Suprapubic skin (tissue), 4 donors: ENCODE data around the gene PSMD4. TPM values are rescaled to one million over a fixed set of nuclear protein-coding genes. Genes with fewer than 3 reads are reported as not detected.

Source experiments
- DNase-seq, 2 donors: peaks; one replicate each; pipeline ENCODE4 v3.0.0-alpha.2; 2019; ENCODE audit warnings: low spot score in 2 of 2
- H3K27ac ChIP-seq: fragments of 200-600 bp; sonication (generic); one replicate; pipeline ENCODE4 v1.5.1; 2019
- H3K27me3 ChIP-seq: fragments of 200-600 bp; sonication (generic); one replicate; pipeline ENCODE4 v1.5.1; 2019
- H3K36me3 ChIP-seq: fragments of 200-600 bp; sonication (generic); one replicate; pipeline ENCODE4 v1.5.1; 2019
- H3K4me1 ChIP-seq: fragments of 200-600 bp; sonication (generic); one replicate; pipeline ENCODE4 v1.5.1; 2019
- H3K4me3 ChIP-seq: fragments of 200-600 bp; sonication (generic); one replicate; pipeline ENCODE4 v1.5.1; 2019; ENCODE audit warnings: mild to moderate bottlenecking
- H3K9me3 ChIP-seq: fragments of 200-600 bp; sonication (generic); one replicate; pipeline ENCODE4 v1.5.1; 2019
- EP300 ChIP-seq: sonication (generic); formaldehyde crosslinking; IDR thresholded peaks from one replicate; pipeline ENCODE4 v1.6.1; 2017; ENCODE audit warnings: antibody characterized with exemption
- POLR2A ChIP-seq, 2 donors: fragments of 450-650 bp; IDR thresholded peaks; one replicate each; pipeline ENCODE4 v1.6.1; 2017; ENCODE audit warnings: antibody characterized with exemption in 2 of 2, mild to moderate bottlenecking in 2 of 2, moderate library complexity in 2 of 2
- POLR2AphosphoS5 ChIP-seq, 3 donors: sonication (generic); formaldehyde crosslinking; IDR thresholded peaks; one replicate each; pipeline ENCODE4 v1.6.1; 2017; ENCODE audit warnings: antibody characterized with exemption in 3 of 3
- WGBS: methylation state at CpG from one replicate; pipeline ENCODE4 v1.1.5; 2018; 5-methylcytosine and 5-hydroxymethylcytosine counted together
- total RNA-seq, 4 donors: library from RNA; depleted of rRNA; stranded (reverse); fragments of >200 nt; gene quantifications; one replicate each; pipeline ENCODE4 v1.1.0, GENCODE V29; 2016
- TF ChIP-seq, protein P1 (sequence below), 2 donors: fragments of 200-600 bp in 1 of 2; fragments of 450-650 bp in 1 of 2; sonication (generic) in 1 of 2; IDR thresholded peaks; one replicate each; pipeline ENCODE4 v1.5.1; 2016 to 2019; ENCODE audit warnings: antibody characterized with exemption in 2 of 2, mild to moderate bottlenecking in 1 of 2, moderate library complexity in 1 of 2

PSMD4 gene
- total RNA-seq, 4 donors from 2014 or later, result 101 to 133 (median 119) TPM

DNA sequence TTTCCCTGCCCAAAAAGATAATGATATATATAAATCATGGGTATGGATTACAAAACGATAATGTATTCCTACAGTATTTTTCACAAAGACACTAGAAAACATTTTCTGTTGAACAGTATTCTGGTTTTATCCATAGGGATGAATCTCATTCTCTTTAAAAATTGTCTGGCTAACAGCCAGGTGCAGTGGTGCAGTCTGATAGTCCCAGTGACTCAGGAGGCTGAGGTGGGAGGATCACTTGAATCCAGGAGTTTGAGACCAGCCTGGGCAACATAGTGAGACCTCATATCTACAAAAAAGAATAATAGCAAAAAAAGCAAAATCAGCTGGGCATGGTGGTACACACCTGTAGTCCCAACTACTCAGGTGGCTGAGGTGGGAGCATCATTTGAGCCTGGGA, 32.9 kb upstream of the PSMD4 start:
- H3K4me3 ChIP-seq, result no peak overlapping the region
- H3K36me3 ChIP-seq, result peaks cover 24% of the 10 kb centered on the region
- DNase-seq, result no peak

DNA sequence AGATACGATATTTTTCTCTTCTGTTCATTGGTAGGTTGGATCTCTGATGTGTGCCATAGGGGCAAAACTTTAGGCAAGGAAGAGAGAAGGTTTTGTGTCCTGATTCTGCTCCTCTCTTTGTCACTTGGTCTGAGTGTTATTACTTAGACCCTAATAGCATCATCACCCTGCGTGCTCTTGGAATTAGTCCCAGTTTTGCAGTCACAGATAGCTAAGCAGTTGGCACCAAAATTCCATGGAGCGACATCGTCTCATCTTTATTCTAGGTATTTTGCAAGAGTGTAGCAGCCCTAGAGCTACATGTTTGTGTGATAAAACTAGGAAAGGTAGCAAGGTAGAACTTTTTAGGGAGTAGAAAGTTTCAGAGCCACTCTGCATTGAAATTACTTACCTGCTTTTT, 32.4 kb upstream of the PSMD4 start:
- Histone ChIP-seq H3K4me1 (no peaks in the 10 kb centered on the region), H3K9me3 (no peaks in the 10 kb centered on the region), H3K27ac (no peak overlapping the region), H3K36me3 (peaks cover 30% of the 10 kb centered on the region), H3K4me3 (no peak overlapping the region), H3K27me3 (no peaks in the 10 kb centered on the region)
- no peak for DNase-seq
- no peak for TF ChIP-seq POLR2A (IDR thresholded peaks at IDR 0.05)
- TF ChIP-seq, protein P1, sequence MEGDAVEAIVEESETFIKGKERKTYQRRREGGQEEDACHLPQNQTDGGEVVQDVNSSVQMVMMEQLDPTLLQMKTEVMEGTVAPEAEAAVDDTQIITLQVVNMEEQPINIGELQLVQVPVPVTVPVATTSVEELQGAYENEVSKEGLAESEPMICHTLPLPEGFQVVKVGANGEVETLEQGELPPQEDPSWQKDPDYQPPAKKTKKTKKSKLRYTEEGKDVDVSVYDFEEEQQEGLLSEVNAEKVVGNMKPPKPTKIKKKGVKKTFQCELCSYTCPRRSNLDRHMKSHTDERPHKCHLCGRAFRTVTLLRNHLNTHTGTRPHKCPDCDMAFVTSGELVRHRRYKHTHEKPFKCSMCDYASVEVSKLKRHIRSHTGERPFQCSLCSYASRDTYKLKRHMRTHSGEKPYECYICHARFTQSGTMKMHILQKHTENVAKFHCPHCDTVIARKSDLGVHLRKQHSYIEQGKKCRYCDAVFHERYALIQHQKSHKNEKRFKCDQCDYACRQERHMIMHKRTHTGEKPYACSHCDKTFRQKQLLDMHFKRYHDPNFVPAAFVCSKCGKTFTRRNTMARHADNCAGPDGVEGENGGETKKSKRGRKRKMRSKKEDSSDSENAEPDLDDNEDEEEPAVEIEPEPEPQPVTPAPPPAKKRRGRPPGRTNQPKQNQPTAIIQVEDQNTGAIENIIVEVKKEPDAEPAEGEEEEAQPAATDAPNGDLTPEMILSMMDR (IDR thresholded peaks at IDR 0.05), result no peak
- no peak for TF ChIP-seq EP300
- TF ChIP-seq POLR2AphosphoS5 (IDR thresholded peaks at IDR 0.05), result no peak
- WGBS, result 60% methylated on average over 4 of the region's 4 CpGs

More for the DNA sequence above, 32.9 kb upstream of the PSMD4 start:
- 70% methylated on average over 1 of the region's 1 CpG for WGBS
- Histone ChIP-seq H3K4me1 (no peaks in the 10 kb centered on the region), H3K9me3 (no peaks in the 10 kb centered on the region), H3K27ac (no peak overlapping the region), H3K27me3 (no peaks in the 10 kb centered on the region)
- TF ChIP-seq POLR2AphosphoS5 (IDR thresholded peaks at IDR 0.05), result no peak
- TF ChIP-seq EP300, result no peak
- no peak for TF ChIP-seq POLR2A (IDR thresholded peaks at IDR 0.05)
- TF ChIP-seq, protein P1 (IDR thresholded peaks at IDR 0.05), result no peak

DNA sequence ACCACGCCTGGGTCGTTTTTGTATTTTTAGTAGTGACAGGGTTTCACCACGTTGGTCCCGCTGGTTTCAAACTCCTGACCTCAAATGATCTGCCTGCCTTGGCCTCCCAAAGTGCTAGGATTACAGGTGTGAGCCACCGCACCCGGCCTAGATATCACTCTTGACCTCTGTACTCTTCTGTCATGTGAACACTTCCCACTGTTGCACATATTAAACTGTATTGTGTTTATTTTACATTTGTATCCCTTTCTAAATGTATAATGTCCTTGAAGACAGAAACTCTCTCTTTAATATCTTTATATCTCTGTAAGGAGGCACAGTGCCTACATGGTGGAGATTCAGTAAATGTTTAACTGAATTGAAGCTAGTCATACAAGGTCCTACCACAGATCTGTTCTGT, 19.3 kb upstream of the PSMD4 start:
- WGBS, result 80% methylated on average over 6 of the region's 6 CpGs
- TF ChIP-seq POLR2A (IDR thresholded peaks at IDR 0.05) (no peak), EP300 (no peak), POLR2AphosphoS5 (IDR thresholded peaks at IDR 0.05) (no peak)
- TF ChIP-seq, protein P1 (IDR thresholded peaks at IDR 0.05), result no peak
- Histone ChIP-seq H3K27ac (no peak overlapping the region), H3K27me3 (no peaks in the 10 kb centered on the region), H3K4me3 (no peak overlapping the region), H3K36me3 (peaks cover 96% of the 10 kb centered on the region), H3K9me3 (no peaks in the 10 kb centered on the region), H3K4me1 (no peaks in the 10 kb centered on the region)
- DNase-seq, result no peak

DNA sequence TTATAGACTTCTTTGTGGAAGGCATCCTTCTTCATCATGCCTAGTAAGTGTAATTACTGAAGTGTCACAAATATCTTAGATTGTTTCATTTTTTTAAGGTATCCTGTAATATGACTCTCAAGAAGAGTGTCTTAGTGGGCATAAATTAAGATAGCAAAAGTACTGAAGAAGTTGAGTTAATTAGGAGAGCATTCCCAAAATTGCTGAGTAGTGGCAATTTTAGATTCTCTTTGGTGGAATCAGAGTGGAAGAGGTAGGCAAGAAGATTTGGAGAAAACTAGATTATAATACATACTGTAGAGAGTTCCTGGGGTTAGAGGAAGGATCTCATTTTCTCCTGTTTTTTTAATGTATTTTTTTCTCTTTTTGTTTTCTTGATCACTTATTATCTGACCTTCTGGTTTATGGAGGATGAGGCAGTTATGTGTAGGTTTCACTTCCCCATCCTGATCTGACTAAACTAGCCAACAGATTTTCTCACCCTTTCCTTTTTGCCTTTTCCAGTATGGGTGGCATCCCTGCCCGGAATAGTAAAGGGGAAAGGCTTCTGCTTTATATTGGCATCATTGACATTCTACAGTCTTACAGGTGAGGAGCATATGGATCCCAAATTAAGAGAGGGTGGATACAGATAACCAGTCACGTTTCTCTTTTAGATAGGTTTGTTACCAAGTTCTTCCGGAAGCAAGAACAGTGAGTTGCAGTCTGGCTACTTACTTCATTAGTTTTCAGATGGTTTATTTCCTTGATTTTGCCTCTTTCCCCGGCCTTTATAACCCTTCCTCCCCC, 16.7 kb upstream of the PSMD4 start:
- 78% methylated on average over 4 of the region's 4 CpGs for WGBS
- H3K27me3 ChIP-seq, result no peaks in the 10 kb centered on the region
- H3K36me3 ChIP-seq, result peaks cover 98% of the 10 kb centered on the region
- H3K4me1 ChIP-seq, result no peaks in the 10 kb centered on the region
- no peak overlapping the region for H3K4me3 ChIP-seq
- H3K27ac ChIP-seq, result no peak overlapping the region
- DNase-seq, result no peak
- TF ChIP-seq EP300 (no peak), POLR2AphosphoS5 (IDR thresholded peaks at IDR 0.05) (no peak), POLR2A (IDR thresholded peaks at IDR 0.05) (no peak)
- TF ChIP-seq, protein P1 (IDR thresholded peaks at IDR 0.05), result no peak
- no peaks in the 10 kb centered on the region for H3K9me3 ChIP-seq

DNA sequence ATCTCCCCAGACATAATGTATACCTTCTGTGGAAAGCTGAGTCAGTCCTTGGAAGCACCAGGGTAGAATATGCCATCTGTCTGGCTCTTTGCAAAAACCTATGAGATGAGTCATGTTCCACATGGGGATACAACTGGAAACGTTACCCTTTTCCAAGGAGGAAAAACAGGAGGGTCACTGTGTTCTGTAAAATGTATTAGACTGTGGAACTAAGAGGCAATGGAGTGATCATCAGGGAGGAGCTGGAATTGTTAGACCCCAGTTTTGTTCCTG, 16.1 kb upstream of the PSMD4 start:
- 48% methylated on average over 1 of the region's 1 CpG for WGBS
- Histone ChIP-seq H3K4me3 (no peak overlapping the region), H3K4me1 (no peaks in the 10 kb centered on the region), H3K27ac (no peak overlapping the region), H3K36me3 (peaks cover 98% of the 10 kb centered on the region), H3K27me3 (no peaks in the 10 kb centered on the region), H3K9me3 (no peaks in the 10 kb centered on the region)
- no peak for DNase-seq
- TF ChIP-seq POLR2AphosphoS5 (IDR thresholded peaks at IDR 0.05) (no peak), EP300 (no peak), POLR2A (IDR thresholded peaks at IDR 0.05) (no peak)
- TF ChIP-seq, protein P1 (IDR thresholded peaks at IDR 0.05), result no peak
